Measurements from ENCODE around the gene CCDC177.
A peak's percentile ranks its signal among the peaks of the same experiment; 100 is the strongest.
"Not testable (repeated sequence)": the region's sequence is repeated elsewhere in the genome, so short reads cannot be mapped to it uniquely, and the experiment has no call there.

The CCDC177 gene

DNA sequence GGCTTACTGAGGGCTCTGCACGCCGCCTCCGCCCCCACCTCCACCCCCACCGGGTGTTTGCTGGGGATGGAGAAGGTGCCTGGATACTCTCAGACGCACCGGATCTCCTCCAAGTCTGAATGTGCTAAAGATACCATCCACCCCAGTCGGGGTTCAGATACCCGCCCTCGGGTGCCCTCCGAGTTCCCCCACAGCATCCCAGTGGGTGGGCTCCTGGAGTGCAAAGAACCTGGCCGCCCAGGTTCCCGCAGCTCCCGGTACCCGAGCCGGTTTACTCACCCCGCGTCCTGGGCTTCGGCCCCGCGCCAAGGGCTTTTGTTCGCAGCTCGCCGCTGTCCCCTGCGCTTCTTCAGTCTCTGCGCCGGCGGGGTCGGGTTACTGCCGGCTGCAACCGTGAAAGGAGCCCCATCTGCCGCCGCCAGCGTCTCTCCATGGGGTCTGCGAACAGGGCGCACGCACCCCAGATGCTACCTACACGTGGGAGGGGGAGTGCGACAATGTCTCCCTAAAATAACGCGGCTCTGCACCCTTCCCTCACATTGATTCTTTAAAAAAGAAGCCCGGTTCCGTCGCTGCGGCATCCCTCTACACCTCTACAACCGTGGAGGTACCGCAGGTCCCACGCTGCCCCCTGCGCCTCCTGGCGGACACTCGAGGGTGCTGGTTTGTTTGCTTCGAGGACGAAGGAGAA, at the start of gene CCDC177:
CCDC177 (minus strand) TSS at position 609 of the 691 bp plus-strand sequence. CDS start 1,249 bp downstream, outside the sequence.
- peak; percentile 74 for DNase-seq

DNA sequence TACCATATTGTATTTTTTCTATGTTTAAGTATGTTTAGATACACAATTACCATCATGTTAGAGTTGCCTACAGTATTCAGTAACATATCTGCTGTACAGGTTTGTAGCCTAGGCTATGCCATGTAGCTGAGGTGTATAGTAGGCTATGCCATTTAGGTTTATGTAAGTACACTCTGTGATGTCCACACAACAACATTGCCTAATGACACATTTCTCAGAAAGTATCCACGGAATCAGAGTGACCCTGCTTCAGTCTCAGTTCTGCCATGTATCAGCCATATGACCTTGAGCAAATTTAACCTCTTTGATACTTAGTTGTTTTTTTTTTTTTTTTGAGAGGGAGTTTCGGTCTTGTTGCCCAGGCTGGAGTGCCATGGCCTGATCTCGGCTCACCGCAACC, 49.5 kb upstream of the CCDC177 start:
- no peak for DNase-seq

DNA sequence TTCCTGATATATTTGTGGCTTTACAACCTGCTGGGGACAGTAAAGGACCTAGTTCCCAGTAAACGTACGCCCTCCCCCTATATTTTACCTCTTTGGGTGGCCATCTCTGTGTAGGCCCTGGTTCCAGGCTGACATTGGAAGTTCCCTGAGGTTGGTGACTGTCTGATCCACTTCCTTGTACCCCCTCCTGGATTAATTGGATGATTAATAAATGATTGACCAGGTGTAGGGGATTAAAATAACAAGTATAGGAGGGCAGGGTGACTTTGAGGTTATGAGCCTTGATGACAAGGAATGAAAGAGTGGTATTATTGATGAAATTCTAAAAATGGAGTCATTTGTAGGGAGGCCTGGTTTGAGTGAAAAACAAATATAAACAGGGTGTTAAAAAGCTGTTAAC, 46.3 kb upstream of the CCDC177 start:
- DNase-seq, result no peak

DNA sequence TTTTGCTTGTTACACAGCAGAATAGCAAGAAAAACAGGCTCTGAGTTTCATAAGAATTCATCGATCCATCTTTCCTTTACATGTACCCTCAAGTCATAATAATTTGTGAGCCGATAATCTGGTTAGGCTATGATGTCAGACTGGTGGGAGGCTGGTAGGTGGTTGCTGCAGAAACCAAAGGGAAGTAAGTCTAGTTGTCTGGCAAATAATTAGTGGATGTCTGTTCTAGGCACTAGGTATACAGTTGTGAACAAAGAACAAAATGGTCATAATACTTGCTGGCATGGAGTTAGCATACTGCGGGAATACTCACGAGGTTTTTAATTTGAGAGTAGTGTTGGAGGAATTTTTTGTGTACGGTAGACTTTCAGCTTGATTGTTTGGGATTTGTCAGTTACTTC, 45.5 kb upstream of the CCDC177 start:
- no peak for DNase-seq

DNA sequence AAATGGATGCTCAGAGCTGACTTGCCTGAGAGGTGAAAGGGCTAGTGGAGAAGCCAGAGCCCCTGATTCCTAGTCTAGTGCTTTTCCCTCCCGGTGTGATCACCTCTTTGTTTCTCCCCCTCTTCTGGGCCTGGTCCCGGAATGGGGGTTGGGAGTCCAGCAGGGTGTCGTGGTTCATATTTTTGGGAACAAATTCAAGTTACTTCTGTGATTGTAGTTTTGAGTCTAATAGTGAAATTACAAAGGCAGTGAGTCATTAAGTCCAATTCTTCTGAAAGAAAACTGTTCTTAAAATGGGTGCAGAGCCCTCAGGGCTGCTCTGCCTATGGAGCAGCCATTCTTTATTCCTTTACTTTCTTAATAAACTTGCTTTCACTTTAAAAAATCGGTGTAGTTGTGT, 44.3 kb upstream of the CCDC177 start:
- DNase-seq, result no peak

DNA sequence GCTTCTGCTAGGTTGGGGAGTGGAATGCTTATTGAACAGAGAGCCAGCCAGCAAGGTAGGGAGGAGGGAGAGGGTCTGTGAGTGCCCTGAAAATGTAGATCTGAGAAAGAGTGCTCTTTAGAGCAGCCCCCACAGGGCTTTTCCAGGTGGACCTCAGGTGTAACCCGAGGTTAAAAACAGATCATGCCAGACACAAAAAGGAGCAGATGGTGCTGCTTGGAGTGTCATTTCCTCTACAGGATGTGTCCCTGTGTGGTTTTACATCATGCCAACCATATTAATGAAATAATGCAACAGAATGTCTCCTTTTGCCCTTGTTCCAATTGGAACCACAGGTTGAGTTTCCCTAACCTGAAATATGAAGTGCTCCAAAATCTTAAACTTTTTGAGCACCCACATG, 43.1 kb upstream of the CCDC177 start:
- DNase-seq, result no peak

DNA sequence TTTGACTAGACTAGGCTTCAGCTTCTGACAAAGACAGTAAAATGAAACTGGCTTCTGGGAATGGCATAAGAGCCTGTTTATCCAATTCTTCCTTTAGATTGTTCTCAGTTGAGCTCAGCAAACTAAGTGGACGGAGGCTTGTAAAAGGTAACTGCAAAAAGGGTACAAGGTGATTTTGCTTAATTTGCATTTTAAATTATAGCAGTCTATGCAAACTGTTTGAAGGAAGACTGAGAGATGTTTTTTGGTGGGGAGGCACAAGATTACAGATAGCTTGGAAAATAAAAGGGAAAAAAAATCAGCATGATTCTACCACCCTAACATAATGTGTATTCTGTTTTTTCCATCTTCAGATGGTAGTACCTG, 41.7 kb upstream of the CCDC177 start:
- DNase-seq, result no peak

DNA sequence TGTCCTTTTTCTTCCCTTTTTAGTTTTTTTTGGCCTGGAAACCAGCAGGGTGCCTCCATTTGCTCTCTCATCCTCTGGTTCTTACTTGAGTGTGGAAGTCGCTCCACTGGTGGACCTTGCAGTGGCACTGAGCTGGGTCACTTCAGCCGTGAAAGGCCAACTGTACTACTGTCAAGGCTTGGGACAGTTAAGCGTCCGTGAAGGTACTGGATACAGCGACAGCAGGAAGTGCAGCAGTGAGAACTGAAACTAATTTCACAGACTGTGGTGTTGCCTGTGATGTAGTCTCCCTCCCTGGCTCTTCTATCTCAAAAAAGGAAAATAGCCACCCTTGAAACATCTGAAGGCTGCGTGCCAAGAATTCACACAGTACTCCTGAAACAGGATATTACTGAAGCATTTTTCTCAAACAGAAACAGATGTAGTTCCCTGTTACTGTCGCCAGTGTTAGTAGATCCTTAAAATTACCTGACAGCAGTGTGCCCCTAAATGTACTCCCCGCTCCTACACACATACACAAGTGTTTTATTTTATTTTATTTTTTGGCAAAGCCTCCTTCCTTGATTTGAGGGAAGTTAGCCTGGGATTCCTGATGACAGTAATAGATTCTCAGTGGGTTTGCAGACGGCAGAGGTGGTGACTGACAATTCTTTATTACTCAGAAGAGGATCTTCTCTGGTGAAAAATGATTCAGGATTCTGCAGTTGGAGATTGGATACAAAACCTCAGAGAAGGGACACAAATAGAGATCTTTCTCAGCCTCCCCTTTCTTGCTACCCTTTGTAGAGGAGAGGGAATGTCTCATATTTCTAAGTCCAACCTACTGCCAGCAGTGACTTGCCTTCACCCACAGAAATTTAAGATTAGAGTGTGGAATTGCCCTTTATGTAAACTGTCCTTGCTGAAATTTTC, 41.1 kb upstream of the CCDC177 start:
- DNase-seq, result no peak

DNA sequence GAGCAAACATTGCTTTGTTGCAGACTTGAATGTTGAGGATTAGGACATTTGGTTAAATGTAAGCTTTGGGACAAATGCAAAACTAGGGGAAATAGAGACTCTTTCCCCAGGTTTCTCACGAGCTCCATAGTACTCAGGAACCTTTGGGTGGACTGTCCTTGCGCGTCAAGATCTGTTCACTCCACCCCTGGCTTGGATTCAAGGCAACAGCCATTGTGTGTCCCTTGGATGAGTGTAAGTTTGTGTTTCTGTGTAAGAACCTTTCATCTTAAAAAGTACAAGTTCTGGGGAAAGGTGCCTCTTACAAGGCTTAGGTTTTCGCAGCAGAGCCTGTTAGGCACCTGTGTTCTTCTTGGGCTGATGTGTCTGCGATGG, 40.4 kb upstream of the CCDC177 start:
- DNase-seq, result no peak

DNA sequence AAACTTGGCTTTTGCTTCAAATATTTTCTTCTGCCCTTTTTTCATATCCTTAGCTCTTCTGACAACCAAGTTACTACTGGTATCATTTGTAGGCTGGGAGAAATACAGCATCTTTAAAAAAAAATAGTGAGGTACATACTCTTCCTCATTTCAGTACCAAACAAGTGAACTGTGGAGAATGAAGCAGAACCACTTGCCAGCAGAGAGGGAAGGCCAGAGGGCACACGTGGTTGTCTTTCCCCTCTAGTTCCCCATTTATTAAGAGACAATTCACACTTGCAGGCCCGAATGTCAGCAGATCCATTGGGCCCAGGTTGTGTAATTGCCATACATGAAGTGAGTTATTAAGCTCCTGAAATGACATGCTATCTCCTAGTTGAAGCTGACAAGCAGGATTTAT, 39.9 kb upstream of the CCDC177 start:
- no peak for DNase-seq

DNA sequence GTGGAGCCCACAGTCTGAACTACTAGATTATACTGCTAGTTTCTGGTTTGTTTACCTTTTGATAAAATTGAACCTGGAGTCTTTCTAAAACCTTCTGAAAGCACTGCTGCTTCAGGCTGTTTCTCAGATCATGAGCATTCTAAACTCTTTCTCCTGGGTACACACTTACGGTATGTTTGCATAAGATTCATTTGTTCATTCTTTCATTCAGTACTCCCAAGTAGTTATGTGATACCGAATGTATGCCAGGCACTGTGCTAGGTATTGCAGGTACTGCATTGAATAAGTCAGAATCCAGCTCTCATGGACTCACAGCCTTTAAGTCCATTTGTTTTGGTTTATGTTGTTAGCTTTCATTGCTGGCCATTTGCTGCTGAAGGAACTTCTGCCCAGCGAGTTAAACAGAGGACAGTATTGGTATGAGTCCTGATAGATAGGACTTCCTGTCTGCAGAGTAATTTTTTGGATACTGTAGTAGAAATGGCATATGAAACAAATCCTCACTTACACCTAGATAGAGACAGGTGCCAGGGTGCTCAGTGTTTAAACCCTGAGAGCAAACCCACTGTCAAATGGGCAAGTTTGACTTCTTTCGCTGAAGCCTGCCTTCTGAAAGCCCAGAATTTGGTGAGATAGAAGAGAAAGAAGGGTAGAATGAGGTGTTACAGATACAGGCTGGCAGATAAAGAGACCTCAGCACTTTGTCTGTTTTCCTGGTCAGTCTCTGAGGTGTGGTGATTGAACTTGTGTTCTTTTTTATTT, 38.8 kb upstream of the CCDC177 start:
- DNase-seq, result no peak

DNA sequence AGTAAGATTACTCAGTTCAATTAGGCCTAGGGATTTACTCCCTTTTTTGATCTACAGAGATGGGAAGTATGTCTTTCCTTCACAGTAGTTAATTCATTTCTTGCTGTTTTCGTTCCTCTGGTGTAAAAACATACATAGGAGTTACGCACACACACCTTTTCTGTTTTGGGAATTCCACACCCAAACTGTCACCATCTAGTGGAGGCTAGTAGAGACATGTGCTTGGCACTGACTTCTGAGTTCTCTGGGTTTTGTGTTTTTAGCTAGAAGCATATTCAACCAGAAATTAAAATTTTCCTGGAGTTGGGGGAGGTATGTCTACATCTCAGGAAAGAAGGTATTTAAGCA, 38.1 kb upstream of the CCDC177 start:
- no peak for DNase-seq

DNA sequence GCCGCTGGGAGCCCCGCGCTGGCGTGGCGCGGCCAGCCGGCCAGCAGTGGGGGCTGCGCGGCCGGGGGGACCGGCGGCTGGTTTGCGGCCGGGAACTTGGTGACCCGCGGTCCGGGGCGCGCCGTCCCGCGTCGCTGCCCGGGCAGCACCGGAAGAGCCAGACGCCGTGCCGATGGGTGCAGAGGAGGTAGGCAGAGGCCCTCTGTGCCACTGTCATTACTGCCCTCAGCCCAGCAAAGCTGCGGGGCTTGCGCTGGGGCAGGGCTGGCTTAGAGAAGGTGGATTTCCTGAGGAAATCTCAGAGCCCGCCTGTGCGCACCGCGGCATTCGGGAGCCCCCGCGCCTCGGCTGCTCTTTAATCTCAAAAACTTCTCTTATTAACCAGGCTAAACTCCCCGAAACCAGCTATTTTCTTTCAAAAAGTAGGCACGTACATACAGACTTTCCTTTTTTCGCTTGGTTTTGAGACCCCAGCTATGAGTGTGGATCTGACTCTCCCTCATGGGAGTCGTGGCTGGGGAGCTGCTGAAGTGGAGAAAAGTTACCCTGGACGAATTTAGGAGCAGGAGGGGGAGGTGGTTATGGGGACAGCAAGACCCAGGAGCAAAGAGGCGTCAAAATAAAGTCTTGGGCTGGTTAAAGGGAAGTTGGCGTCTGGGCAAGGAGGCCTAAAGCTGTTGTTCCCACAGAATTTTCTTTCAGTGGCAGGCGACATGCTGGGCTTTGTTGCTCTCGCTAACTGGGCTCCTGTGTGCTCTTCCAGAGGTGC, 37.5 kb upstream of the CCDC177 start:
- peak; percentile 41 for DNase-seq

DNA sequence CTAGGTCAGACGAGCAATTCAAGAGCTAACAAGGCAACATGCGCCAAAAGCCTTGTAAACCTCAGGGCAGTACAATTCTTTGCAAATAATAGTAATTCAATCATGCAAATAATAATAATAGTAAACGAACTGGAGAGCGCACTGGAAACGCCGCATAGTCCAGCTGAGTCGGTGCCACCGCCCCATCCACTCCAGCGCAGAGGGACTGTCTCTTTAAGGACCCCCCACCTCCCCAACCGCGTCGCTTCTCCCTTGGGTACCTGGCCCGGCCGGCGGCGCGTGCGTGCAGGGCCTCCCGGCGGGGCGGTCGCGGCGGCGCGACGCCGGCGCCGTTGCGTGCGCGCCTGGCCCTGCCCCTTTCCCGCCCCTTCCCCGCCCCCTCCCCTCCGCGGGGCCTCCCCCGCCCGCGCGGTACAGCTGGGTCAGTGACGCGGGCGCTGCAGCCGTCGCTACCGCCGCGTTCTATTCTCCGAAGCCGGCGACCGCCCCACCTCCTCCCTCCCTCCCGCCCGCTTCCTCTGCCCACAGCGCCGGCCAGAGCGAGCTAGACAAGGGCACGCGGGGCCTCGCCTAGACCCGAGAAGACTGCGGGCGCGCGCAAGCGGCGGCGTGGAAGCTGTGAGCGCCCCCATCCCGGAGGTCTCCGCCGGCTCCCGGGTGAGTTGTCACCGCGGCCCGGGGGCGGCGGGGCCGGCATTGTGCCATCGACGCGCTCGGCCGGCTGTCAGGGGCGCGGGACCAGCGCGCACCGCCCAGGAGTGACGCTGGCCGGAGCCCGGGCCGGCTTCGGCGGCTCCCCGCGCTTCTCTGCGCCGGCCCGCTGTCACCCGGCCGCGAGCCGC, 36.7 kb upstream of the CCDC177 start, which contains the start of gene SUSD6:
SUSD6 (plus strand) TSS at position 425 of the 842 bp plus-strand sequence. CDS start 46,997 bp downstream, outside the sequence.
- peak; percentile 87 for DNase-seq

DNA sequence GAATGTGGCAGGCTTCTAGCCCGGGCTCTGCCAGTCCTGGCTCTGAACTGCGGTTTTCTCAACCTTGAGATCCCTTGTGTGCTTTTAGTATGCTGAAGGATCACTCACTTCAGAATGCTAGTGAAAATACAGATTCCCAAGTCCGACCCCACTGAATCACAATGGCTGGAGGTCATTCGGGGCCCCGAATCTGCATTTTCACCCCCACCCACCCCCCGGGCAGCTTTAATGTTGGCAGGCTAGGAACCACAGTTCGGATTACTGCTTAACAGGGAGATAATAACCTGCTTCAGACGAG, 36.2 kb upstream of the CCDC177 start:
- DNase-seq, result no peak

DNA sequence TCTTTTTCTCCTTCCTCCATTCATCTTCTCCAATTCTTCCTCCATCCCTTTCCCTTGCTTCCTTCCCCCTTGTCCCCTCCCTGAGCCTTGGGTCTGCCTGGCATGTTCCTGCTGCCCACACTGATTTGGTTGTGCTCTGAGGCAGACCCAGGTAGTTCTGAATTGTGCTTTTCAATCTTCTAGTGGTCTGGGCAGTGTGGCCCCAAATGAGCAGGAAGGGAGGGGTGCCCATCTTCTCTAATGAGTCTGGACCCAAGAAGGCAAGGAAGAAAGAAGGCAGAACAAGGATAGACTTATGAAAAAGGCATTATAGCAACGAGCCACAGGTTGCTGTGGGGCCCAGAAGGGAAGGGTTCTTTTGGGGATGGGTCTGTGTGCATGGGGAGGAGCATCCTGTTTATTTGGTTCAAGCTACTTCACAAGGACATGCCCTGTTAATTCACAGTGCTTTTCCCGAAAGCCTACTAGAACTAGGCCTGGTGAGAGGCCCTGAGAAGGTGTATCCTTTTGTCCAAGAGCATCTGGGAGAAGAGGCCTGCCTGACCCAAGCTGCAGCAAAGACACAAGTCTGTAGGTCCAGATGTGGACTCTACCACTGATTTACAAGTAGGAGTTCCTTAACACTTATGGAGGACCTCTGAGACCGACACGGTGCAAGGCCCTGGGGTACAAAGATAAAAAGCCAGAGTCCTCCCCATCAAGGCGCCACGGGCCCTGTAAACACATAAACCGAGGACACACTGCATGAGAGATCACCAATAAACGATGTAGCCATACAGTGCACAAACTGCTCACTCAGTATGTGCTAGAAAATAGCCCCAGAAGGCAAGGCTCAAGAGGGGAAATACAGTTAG, 35.6 kb upstream of the CCDC177 start:
- DNase-seq, result no peak

DNA sequence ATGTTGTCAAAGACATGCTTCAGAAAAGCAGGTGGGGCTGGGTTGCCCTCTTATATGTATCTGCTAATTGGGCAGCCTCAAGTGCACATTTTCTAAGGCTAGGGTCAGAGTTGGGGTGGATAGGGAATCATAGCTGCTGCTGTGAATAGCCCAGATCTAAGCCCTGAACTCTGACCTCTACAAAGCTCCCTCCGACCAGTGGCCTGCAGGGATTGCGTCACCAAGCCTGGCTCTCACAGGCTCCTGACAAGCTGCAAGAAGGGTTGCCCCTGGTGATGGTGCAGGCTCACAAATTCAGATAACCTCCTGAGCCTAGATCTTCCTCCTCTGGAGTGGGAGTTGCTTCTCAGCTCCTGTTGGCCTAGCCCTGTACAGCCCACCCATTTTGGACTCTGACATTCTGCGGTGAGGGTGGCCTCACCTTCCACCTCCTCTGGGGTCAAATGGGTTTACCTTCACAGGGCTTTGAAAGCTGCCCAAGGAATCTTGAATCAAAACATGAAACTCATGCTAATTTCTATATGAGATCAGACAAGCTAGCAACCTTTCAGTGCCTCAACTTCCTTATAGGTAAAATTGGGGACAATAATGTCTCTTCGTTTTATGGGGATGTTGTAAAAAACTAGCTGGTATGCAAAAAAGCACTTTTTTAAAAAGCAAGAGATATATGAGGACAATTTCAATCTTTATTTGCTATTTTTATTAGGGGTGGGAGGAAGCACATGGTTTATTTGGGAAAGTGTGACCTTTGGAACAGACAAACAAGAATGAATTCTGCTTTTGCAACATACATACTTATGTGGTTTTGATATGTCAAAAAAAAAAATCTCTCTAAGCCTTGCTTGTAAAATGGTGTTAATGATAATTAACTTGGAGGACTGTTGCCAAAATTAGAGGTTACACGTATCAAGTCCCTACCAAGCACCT, 31.9 kb upstream of the CCDC177 start:
- DNase-seq, result no peak

DNA sequence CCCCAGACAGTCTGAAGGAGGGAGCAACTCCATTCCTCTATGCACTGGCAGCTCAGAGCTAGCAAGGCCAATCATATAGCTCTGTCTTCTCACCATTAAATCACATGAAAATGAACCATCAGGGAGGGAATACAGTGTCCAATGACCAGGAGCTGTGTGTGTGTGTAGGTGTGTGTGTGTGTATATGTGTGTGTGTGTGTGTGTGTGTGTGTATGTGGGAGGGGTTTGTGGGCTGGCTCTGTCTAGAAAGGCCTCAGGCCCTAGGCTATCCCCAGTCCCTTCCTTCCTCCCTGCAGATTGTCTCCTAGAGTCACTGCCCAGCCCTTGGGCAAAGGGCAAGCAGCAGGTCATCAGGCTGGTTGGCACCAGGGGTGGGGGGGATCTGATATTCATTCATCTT, 31.1 kb upstream of the CCDC177 start:
- no peak for DNase-seq

DNA sequence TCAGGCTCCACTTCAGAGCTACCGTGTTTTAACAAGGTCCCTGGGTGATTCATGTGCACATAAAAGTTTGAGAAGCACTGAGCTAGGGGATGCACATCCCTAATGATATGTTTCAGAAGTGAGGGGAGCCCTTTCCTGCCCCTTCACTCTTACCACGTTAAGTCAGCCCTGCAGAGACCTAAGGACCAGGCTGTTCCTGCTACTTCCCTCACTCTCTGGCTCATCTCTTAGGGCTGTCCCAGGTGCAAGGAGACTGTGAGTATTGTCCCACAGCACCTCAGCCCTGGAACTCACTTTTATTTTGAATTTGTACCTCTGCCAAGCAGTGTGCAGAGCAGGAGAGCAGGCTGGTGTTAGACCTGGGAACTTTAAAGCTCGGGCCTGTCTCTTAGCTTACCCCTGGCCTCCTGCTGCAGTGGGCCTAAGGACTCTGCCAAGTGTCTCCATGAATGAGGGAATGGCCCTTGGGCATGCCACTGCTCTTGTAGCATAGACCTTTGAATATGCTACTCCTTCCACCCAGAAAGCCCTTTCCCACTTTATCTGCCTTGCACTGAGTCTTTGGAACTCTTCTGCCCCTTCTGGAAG, 25.7 kb upstream of the CCDC177 start:
- DNase-seq, result no peak

DNA sequence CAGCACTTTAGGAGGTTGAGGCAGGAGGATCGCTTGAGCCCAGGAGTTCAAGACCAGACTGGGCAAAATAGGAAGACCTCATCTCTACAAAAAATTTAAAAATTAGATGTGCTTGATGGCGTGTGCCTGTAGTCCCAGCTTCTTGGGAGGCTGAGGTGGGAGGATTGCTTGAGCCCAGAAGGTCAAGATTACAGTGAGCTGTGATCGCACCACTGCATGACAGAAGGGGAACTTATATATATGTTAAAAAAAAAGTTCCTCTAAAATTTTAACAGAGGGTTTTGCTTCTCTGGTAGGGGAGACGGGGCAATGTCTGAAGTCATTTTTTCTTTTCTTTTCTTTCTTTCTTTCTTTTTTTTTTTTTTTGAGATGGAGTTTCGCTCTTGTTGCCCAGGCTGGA, 24.8 kb upstream of the CCDC177 start:
- not testable (repeated sequence) for DNase-seq

Measured in activated CD8-positive, alpha-beta memory T cell treated with anti-CD3 and anti-CD28 coated beads, Interleukin-2, amount 50 U/mL, for 4 hours (primary cell).